OCI-LY3 (cell line): ENCODE results near the gene LGALS3BP.

Experiments used
- H2AFZ ChIP-seq: fragments of 200-600, 300-600 bp; shearing (Covaris generic); 2 replicates; pipeline ENCODE4 v1.6.0; 2014; ENCODE audit warnings: antibody characterized with exemption, low read depth, low read length
- H3K27ac ChIP-seq: fragments of 200-600, 300-600 bp; sonication (generic); 2 replicates; pipeline ENCODE4 v1.5.1; 2014; ENCODE audit warnings: mild to moderate bottlenecking, low read length, moderate library complexity, mixed read lengths
- H3K27me3 ChIP-seq: fragments of 200-600, 300-600 bp; sonication (generic); 2 replicates; pipeline ENCODE4 v1.6.1; 2014; ENCODE audit warnings: low read depth, low read length, mixed read lengths
- H3K36me3 ChIP-seq: fragments of 200-600, 300-600 bp; sonication (generic); replicated peaks from 2 replicates; pipeline ENCODE3; 2014; ENCODE audit warnings: low read depth, low read length, mixed read lengths
- H3K4me1 ChIP-seq: fragments of 300-600, 200-600 bp; sonication (generic); 2 replicates; pipeline ENCODE4 v1.6.1; 2014; ENCODE audit warnings: low read length, mixed read lengths
- H3K4me2 ChIP-seq: fragments of 200-600, 300-600 bp; sonication (generic); 2 replicates; pipeline ENCODE4 v1.6.1; 2014; ENCODE audit warnings: low read length, mixed read lengths
- H3K4me3 ChIP-seq: fragments of 300-600, 200-600 bp; sonication (generic); 2 replicates; pipeline ENCODE4 v1.5.1; 2014; ENCODE audit warnings: antibody characterized with exemption, mild to moderate bottlenecking, low read length, moderate library complexity
- H3K79me2 ChIP-seq: fragments of 300-600, 200-600 bp; shearing (Covaris generic); 2 replicates; pipeline ENCODE4 v1.6.1; 2014; ENCODE audit warnings: mild to moderate bottlenecking, low read length, mixed read lengths
- H3K9ac ChIP-seq: fragments of 300-600, 200-600 bp; shearing (Covaris generic); 2 replicates; pipeline ENCODE4 v1.6.0; 2014; ENCODE audit warnings: mild to moderate bottlenecking, low read length, moderate library complexity
- H3K9me3 ChIP-seq: fragments of 200-600, 300-600 bp; shearing (Covaris generic); 2 replicates; pipeline ENCODE4 v1.6.1; 2014; ENCODE audit warnings: low read length, mixed read lengths; ENCODE audit not compliant: insufficient read depth
- H4K20me1 ChIP-seq: fragments of 200-600, 300-600 bp; sonication (generic); 2 replicates; pipeline ENCODE4 v1.6.1; 2016; ENCODE audit warnings: low read length, mixed read lengths; ENCODE audit not compliant: insufficient read depth
- CTCF ChIP-seq: fragments of 200-600, 300-600 bp; sonication (generic); IDR thresholded peaks from 2 replicates; pipeline ENCODE4 v1.5.1; 2014; ENCODE audit warnings: antibody characterized with exemption, low read length, low read depth
- EZH2phosphoT487 ChIP-seq: fragments of 200-600 bp; shearing (Covaris generic); IDR thresholded peaks from 2 replicates; pipeline ENCODE4 v1.6.1; 2018; ENCODE audit warnings: antibody characterized with exemption, mixed run types, low read depth

LGALS3BP gene

GRCh38 chr17:79011451-79012147 is 31.9 kb upstream of the LGALS3BP start:
- no peak overlapping the region for H3K9ac ChIP-seq
- H4K20me1 ChIP-seq: peaks cover 11% of the 10 kb centered on the region; the same call in 1 of the 2 replicates
- no peak overlapping the region for H3K4me3 ChIP-seq
- no peak overlapping the region for H3K4me2 ChIP-seq
- no peak overlapping the region for H3K27ac ChIP-seq
- H3K4me1 ChIP-seq: peaks cover 13% of the 10 kb centered on the region
- H2AFZ ChIP-seq: no peak overlapping the region; the same call in 1 of the 2 replicates
- peaks cover 3% of the 10 kb centered on the region; the same call in 1 of the 2 replicates for H3K27me3 ChIP-seq
- peaks cover 23% of the 10 kb centered on the region for H3K9me3 ChIP-seq
- peaks cover 32% of the 10 kb centered on the region for H3K79me2 ChIP-seq
- H3K36me3 ChIP-seq: peaks cover 4% of the 10 kb centered on the region
- no peak for TF ChIP-seq EZH2phosphoT487
- no peak for TF ChIP-seq CTCF

- Histone ChIP-seq H3K27me3 (peaks cover 3% of the 10 kb centered on the region; the same call in 1 of the 2 replicates), H4K20me1 (peaks cover 22% of the 10 kb centered on the region), H2AFZ (peak overlapping the region; percentile 95; the same call in 1 of the 2 replicates), H3K36me3 (peaks cover 4% of the 10 kb centered on the region), H3K9ac (peak overlapping the region; percentile 98), H3K4me3 (peak overlapping the region; percentile 98), H3K4me1 (peaks cover 13% of the 10 kb centered on the region), H3K4me2 (peak overlapping the region; percentile 93), H3K79me2 (peaks cover 46% of the 10 kb centered on the region), H3K27ac (peak overlapping the region; percentile 42; the same call in 1 of the 2 replicates), H3K9me3 (peaks cover 19% of the 10 kb centered on the region)
- TF ChIP-seq CTCF: no peak
Measured at GRCh38 chr17:79010304-79010646, 30.6 kb upstream of the LGALS3BP start.

GRCh38 chr17:79009397-79010303 is 29.9 kb upstream of the LGALS3BP start, which contains the start of gene CANT1:
TSS of gene CANT1 (minus strand) at chr17:79009764. CDS start at chr17:78997622, 12,142 bp downstream.
- H3K36me3 ChIP-seq: peaks cover 4% of the 10 kb centered on the region
- H3K4me3 ChIP-seq: peak within 1 kb of the TSS; percentile 98
- peaks cover 3% of the 10 kb centered on the region; the same call in 1 of the 2 replicates for H3K27me3 ChIP-seq
- H3K79me2 ChIP-seq: peaks cover 48% of the 10 kb centered on the region
- H3K9ac ChIP-seq: peak within 1 kb of the TSS; percentile 98
- H2AFZ ChIP-seq: peak within 1 kb of the TSS; percentile 95
- peaks cover 13% of the 10 kb centered on the region for H3K9me3 ChIP-seq
- H3K4me1 ChIP-seq: peaks cover 13% of the 10 kb centered on the region
- TF ChIP-seq EZH2phosphoT487 (no peak), CTCF (no peak)
- H3K27ac ChIP-seq: peak within 1 kb of the TSS; percentile 57
- H4K20me1 ChIP-seq: peaks cover 24% of the 10 kb centered on the region
- H3K4me2 ChIP-seq: peak within 1 kb of the TSS; percentile 99
